Body of pancreas (tissue), 4 donors: ENCODE measurements around the gene STRA8. TPM values are rescaled to one million over a fixed set of nuclear protein-coding genes. Genes with fewer than 3 reads are reported as not detected.

Source experiments
- ATAC-seq: fragments of 150-250 bp; one replicate; pipeline ENCODE4 v1.9.1; 2016
- DNase-seq, 4 donors: peaks; one replicate each; pipeline ENCODE4 v3.0.0-alpha.2; 2019
- H3K27ac ChIP-seq, 4 donors: fragments of 200-600 bp; sonication (generic); 1 replicate in 3 of 4; 2 replicates in 1 of 4; pipeline versions ENCODE4 v1.5.1 to v1.6.1; 2016 to 2019; ENCODE audit warnings: mild to moderate bottlenecking in 1 of 4, mixed read lengths in 1 of 4, moderate library complexity in 1 of 4
- H3K27me3 ChIP-seq, 2 donors: fragments of 200-600 bp; sonication (generic); one replicate each; pipeline ENCODE4 v1.6.0; 2016; ENCODE audit warnings: mild to moderate bottlenecking in 1 of 2
- H3K36me3 ChIP-seq, 2 donors: fragments of 200-600 bp; sonication (generic); replicated peaks in 1 of 2; 2 replicates each; pipeline ENCODE4 v1.5.1; 2016; ENCODE audit warnings: low read depth in 2 of 2; ENCODE audit not compliant: insufficient read depth in 1 of 2
- H3K4me1 ChIP-seq: fragments of 200-600 bp; sonication (generic); one replicate; pipeline ENCODE4 v1.6.0; 2016
- H3K4me3 ChIP-seq, 2 donors: fragments of 200-600 bp; sonication (generic); 1 replicate in 1 of 2; 2 replicates in 1 of 2; pipeline ENCODE4 v1.5.1; 2016 to 2019
- H3K9me3 ChIP-seq, 3 donors: fragments of 200-600 bp; sonication (generic); 1 replicate in 2 of 3; 2 replicates in 1 of 3; pipeline ENCODE4 v1.5.1; 2016
- CTCF ChIP-seq, 7 experiments: fragments of 450-650 bp in 4 of 7; fragments of 200-600 bp in 3 of 7; sonication (generic) in 3 of 7; IDR thresholded peaks; one replicate each; pipeline ENCODE4 v1.5.1; 2016 to 2019; ENCODE audit warnings: antibody characterized with exemption in 7 of 7
- POLR2A ChIP-seq, 3 donors: fragments of 450-650 bp; IDR thresholded peaks; one replicate each; pipeline ENCODE4 v1.6.1; 2016; ENCODE audit warnings: antibody characterized with exemption in 3 of 3, mild to moderate bottlenecking in 2 of 3
- WGBS, 2 donors: methylation state at CpG; one replicate each; pipeline ENCODE4 v1.1.5; 2017; 5-methylcytosine and 5-hydroxymethylcytosine counted together
- intact Hi-C: fragments of 100-400 bp; cut with DNase I; formaldehyde crosslinking; loops from one replicate; pipeline ENCODE4 v1.15.1; 2023
- total RNA-seq, 2 donors: library from RNA; depleted of rRNA; stranded (reverse); fragments of >200 nt; gene quantifications; one replicate each; pipeline ENCODE4 v1.1.0, GENCODE V29; 2016

The STRA8 gene
- total RNA-seq, 2 donors from 2014 or later: not detected

- Histone ChIP-seq H3K36me3 (no peaks in the 10 kb centered on the region), H3K27me3 (no peaks in the 10 kb centered on the region), H3K4me1 (no peaks in the 10 kb centered on the region), H3K4me3 (no peak overlapping the region), H3K27ac (no peak overlapping the region), H3K9me3 (no peaks in the 10 kb centered on the region)
- 82 to 87% methylated on average over 8 of the region's 9 CpGs for WGBS, 2 donors
- ATAC-seq: no peak
- DNase-seq: no peak
- intact Hi-C loops: no loop called here
- TF ChIP-seq CTCF (IDR thresholded peaks at IDR 0.05) (no peak), POLR2A (IDR thresholded peaks at IDR 0.05) (no peak)
Measured at GRCh38 chr7:135245226-135246190, 11.9 kb downstream of the STRA8 start.

GRCh38 chr7:135246191-135246825, 12.7 kb downstream of the STRA8 start:
- WGBS, 2 donors: 95 to 100% methylated on average over 5 to 38 of the region's 43 CpGs
- intact Hi-C loops: no loop called here
- Histone ChIP-seq H3K36me3 (no peaks in the 10 kb centered on the region), H3K4me1 (no peaks in the 10 kb centered on the region), H3K27me3 (no peaks in the 10 kb centered on the region), H3K9me3 (no peaks in the 10 kb centered on the region), H3K27ac (no peak overlapping the region), H3K4me3 (no peak overlapping the region)
- no peak for ATAC-seq
- no peak for DNase-seq
- no peak for TF ChIP-seq POLR2A (IDR thresholded peaks at IDR 0.05)
- TF ChIP-seq CTCF (IDR thresholded peaks at IDR 0.05): no peak

- H3K4me1 ChIP-seq: no peaks in the 10 kb centered on the region
- TF ChIP-seq POLR2A (IDR thresholded peaks at IDR 0.05) (no peak), CTCF (IDR thresholded peaks at IDR 0.05) (no peak)
- H3K36me3 ChIP-seq: no peaks in the 10 kb centered on the region
- no peaks in the 10 kb centered on the region for H3K9me3 ChIP-seq
- intact Hi-C loops: no loop called here
- WGBS, 2 donors: 88 to 91% methylated on average over 11 to 22 of the region's 22 CpGs
- no peak for ATAC-seq
- no peak overlapping the region for H3K4me3 ChIP-seq
- no peak for DNase-seq
- no peak overlapping the region for H3K27ac ChIP-seq
- H3K27me3 ChIP-seq: no peaks in the 10 kb centered on the region
Measured at GRCh38 chr7:135247746-135248471, 14.3 kb downstream of the STRA8 start.

GRCh38 chr7:135248546-135248945, 14.9 kb downstream of the STRA8 start:
- intact Hi-C loops: no loop called here
- Histone ChIP-seq H3K4me1 (no peaks in the 10 kb centered on the region), H3K27me3 (no peaks in the 10 kb centered on the region), H3K9me3 (no peaks in the 10 kb centered on the region), H3K36me3 (no peaks in the 10 kb centered on the region), H3K27ac (no peak overlapping the region), H3K4me3 (no peak overlapping the region)
- 87 to 88% methylated on average over 3 of the region's 3 CpGs for WGBS, 2 donors
- ATAC-seq (no peak), DNase-seq (no peak)
- no peak for TF ChIP-seq POLR2A (IDR thresholded peaks at IDR 0.05)
- TF ChIP-seq CTCF (IDR thresholded peaks at IDR 0.05): no peak
